Fibroblast of skin of left quadriceps (primary cell): ENCODE measurements around the gene TNRC6C.

Source experiments
- DNase-seq, 2 experiments: peaks; one replicate each; pipeline ENCODE4 v3.0.0-alpha.2; 2013; ENCODE audit warnings: low read depth in 2 of 2

The TNRC6C gene, protein sequence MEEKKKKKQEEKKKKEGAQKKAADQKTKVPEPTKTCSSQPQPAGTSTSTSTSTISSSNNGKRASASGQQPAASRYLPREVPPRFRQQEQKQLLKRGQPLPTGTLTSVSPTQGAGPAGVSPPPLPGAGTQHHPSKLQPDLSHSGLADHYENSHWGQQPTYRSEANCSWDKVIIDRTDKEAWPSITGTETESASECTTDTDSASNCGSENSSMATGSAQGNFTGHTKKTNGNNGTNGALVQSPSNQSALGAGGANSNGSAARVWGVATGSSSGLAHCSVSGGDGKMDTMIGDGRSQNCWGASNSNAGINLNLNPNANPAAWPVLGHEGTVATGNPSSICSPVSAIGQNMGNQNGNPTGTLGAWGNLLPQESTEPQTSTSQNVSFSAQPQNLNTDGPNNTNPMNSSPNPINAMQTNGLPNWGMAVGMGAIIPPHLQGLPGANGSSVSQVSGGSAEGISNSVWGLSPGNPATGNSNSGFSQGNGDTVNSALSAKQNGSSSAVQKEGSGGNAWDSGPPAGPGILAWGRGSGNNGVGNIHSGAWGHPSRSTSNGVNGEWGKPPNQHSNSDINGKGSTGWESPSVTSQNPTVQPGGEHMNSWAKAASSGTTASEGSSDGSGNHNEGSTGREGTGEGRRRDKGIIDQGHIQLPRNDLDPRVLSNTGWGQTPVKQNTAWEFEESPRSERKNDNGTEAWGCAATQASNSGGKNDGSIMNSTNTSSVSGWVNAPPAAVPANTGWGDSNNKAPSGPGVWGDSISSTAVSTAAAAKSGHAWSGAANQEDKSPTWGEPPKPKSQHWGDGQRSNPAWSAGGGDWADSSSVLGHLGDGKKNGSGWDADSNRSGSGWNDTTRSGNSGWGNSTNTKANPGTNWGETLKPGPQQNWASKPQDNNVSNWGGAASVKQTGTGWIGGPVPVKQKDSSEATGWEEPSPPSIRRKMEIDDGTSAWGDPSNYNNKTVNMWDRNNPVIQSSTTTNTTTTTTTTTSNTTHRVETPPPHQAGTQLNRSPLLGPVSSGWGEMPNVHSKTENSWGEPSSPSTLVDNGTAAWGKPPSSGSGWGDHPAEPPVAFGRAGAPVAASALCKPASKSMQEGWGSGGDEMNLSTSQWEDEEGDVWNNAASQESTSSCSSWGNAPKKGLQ (N-terminal part only)

GRCh38 chr17:77957857-77958715 is at the start of gene TNRC6C:
TNRC6C (plus strand) TSS chr17:77958703; CDS start chr17:78004207, 45,504 bp downstream.
- DNase-seq, result peak; percentile 98

DNA sequence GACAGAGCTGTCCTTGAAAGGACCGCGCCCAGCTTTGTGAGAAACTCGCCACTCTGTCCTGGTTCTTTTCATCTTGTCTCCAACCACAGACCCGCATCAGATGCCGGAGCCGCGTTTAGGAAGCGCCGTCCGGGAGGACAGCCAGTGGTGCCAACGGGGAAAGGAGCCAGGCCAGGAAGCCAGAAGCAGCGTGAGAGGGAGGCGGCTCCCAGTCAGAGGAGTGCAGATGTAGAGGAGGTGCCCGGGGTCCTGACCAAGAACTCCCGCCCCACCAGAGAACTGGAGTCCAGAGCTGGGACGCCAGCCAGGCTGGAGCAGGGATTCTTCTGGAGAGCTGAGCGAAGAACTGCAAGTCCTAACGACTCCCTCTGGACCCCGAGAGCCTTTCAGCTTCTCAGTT is 49.3 kb upstream of the TNRC6C start:
- DNase-seq, result no peak

- no peak for DNase-seq
These were observed 48.7 kb upstream of the TNRC6C start for GRCh38 chr17:77909816-77910215.

DNA sequence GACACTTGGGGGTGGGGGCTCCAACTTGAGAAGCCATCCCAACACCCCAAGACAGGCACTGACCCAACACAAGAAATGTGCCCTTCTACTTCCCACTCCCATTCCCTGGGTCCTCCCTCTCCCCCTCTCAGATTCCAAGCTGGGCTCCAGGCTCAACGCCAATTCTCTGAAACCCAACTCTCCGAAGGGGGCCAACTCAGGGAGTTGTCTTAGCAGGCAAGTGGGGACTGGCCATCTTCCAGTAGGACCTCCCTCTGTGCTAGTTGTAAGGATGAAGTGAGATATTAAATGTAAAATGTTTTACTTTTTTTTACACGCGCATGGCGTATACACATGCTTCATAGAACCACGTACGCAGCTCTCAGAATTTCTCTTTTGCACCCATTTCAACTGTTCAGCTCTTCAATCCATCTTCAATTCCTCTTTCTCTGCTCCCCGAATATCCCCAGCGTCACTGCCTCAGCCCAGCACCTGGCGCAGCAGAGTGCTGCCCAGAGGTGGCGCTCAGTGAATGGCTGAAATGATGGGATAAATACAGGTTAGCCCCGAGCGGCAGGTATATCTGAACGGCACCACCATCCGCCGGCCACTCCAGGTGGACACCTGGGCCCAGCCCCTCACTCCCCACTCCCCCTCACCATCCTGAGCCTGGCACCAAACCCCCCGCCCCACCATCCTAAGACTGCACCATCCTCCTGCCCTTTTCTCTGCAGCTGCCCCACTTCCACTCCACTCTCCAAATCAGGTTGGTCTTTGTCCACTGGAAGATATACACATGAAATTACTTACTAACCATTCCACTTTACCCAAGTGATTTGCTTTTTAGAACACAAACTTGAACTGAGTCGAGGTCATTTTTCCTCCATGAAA is 43.9 kb upstream of the TNRC6C start:
- peak; percentile 7 to 12 for DNase-seq

DNA sequence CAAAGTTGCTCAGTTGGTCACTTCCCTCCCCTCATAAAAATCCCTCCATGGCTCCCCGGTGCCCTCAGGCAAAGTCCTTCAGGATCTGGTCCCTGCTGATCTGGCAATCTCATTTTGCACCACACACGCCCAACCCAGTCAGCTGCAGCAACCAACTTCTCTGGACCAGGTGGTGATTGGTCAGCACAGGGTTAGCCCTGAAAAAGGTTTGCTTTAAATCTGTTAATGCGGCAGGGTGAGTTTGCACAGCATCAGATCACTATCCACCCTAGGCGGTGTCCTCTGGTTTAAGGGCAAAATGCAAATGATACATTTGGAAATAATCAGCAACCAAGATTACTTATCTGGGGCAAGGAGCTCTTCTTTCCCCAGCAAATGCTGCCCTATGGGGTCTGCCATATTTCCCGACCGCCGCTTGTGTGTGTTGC is 42.9 kb upstream of the TNRC6C start:
- no peak for DNase-seq

DNA sequence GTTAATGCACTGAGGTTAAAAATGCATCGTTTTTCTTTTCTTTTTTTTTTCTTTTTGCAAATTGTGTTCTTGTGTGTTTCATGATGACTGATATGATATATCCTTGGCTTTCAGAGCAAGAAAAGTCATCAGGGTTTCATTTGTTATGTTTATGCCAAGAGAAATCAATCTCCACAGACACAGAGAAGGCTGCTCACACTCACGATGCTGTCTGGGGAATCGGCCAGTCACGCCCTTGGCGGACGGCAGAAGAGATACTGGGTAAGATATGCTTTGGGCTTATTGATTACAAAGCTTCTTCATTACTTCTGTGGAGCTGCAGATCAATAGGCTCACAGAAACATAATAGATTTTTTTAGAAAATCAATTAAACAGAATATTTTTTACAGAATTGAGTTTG is 42.2 kb upstream of the TNRC6C start:
- no peak for DNase-seq

DNA sequence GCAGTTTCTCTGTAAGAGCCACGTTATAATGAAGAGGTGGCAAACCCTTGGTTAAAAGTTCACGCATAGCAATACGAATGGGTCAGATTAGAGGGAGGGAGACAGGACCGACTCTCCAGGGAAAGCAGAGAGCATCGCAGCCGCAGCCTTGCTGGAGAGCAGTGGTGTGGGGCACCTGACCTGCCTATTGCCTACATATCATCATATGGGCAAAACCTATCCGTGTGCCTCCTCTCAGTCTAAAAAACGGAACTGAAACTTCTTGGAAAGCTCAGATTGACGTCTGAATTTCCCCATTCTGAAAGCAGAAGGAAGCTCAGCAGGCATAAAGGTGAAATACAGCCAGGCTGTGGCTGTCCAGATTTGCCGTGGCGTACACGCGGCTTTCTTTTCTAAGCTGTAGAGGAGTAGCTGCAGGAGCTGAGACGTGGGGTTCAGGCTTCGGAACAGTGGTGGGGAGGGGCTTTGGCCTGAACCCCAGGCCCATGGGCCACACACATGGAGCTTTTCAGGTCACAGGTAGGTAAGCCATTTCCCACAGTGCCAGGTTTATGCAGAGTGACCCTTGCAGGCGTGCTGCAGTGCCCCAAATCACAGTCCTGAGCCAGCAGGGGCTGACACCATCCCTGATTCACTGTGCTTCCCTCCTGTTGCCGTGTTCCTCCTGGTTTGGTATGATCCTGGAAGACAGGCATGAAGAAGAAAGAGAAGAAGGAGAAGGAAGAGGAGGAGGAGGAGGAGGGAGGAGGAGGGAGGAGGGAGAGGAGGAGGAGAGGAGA is 41.6 kb upstream of the TNRC6C start:
- no peak for DNase-seq

GRCh38 chr17:77919276-77919675 is 39.2 kb upstream of the TNRC6C start:
- no peak for DNase-seq

- no peak for DNase-seq
These were observed 35.4 kb upstream of the TNRC6C start for GRCh38 chr17:77923135-77923534.

- no peak for DNase-seq
These were observed 34.6 kb upstream of the TNRC6C start for GRCh38 chr17:77923776-77924513.

- no peak for DNase-seq
These were observed 33.7 kb upstream of the TNRC6C start for GRCh38 chr17:77924757-77925336.

DNA sequence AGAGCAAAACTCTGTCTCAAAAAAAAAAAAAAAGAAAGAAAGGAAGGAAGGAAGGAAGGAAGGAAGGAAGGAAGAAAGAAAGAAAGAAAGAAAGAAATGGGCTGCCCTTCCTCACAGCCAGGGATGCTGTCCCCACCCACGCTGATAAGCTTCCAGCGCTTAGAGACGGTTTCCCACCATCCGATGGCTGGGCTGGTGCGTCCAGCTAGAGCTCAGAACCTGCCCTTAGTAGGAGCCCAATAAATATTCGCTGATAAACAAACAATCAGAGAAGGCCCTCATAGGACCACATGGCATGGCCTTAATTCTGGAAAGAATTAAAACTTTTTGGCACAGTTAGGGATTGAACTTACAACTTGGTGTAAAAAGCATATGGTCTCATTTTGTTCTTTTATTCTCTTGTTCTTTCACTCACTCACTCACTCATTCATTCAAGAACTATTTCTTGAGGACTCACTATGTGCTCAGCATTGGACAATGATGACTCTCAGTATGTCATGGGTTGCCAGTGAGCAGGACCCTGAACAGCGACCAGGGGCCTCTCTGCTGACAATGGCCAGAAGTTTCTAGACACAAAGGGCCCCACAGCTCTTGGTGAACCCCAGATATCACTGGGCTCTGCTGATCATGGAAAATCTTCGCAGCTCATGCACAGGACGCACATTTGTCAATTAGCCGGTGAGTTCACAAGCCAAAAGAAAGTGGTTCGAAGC is 32.5 kb upstream of the TNRC6C start:
- no peak for DNase-seq

DNA sequence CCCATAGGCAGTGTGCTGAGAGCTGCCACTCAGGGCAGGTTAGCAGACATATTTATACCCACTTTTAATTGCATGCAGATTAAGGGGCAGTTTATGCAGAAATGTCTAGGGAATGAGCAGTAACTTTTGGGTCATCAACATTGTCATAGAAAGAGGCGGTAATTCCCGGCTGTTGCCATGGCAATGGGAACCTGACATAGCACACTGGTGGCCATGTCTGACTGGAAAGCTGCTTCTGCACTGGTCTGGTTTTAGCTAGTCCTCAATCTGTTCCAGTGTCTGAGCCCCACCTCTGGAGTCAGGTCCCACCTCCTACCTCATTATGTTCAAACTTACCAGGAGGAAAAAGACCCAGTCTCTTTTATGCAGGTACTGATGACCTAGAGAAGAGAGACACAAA is 31.5 kb upstream of the TNRC6C start:
- no peak for DNase-seq

GRCh38 chr17:77927777-77928518 is 30.6 kb upstream of the TNRC6C start:
- DNase-seq, result no peak

DNA sequence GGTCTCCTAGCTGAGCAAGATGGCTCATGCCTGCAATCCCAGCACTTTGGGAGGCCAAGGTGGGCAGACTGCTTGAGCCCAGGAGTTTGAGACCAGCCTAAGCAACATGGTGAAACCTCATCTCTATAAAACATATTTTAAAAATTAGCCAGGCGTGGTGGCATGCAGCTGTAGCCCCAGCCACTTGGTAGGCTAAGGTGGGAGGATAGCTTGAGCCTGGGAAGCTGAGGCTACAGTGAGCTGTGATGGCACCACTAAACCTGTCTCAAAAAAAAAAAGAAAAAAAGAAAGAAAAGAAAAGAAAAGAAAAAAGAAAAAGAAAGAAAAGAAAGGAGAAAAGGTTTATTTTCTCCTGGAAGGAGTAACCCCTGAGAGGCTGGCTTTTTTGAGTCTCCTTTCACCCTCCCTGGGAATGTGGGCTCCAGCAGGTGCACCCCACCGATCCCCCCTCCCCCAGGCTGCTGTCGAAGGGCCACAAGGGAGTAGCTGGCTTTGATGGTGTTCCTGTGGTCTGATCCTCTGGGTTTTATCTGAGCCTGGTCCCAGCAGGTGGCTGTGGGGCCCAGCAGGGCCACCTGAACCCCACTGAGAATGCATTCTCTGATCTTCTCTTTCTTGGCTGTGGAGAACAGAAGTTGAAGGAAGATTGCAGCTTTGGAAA is 29.9 kb upstream of the TNRC6C start:
- no peak for DNase-seq

DNA sequence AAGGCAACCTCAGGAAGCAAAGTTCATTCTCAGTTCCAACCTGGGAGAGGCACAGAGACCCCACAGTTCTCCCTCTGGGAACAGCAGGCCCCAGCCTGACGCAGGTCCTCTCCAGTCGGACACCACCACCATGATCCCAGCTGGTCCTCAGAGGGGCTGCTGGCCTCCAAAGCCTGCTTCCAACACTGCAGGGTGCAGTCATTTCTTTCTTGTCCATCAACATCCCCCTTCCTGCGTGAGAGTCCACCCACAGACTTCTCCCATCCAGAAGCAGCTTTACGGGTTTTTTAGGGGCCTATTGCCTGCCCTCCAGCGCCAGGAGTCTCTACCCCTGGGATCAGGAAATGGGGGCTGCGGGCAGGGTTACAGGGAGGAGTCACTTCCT is 29.3 kb upstream of the TNRC6C start:
- no peak for DNase-seq
